Measurements from ENCODE around the gene MRAP2.
"Not testable (repeated sequence)": the region's sequence is repeated elsewhere in the genome, so short reads cannot be mapped to it uniquely, and the experiment has no call there.

MRAP2 gene

DNA sequence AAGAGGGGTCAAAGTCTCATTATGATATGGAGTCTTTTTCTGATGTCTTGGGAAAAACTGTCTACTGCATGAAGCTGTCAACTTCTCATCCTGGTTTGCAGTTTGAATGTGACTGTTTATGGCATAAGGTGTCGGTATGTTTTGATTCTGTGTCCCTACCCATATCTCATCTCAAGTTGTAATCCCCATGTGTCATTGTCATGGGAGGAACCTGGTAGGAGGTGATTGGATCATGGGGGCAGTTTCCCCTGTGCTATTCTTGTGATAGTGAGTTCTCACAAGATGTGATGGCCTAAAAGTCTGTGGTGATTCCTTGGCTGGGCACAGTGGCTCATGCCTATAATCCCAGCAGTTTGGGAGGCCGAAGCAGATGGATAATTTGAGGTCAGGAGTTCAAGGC is 47.6 kb downstream of the MRAP2 start:
- DNase-seq, result no peak

DNA sequence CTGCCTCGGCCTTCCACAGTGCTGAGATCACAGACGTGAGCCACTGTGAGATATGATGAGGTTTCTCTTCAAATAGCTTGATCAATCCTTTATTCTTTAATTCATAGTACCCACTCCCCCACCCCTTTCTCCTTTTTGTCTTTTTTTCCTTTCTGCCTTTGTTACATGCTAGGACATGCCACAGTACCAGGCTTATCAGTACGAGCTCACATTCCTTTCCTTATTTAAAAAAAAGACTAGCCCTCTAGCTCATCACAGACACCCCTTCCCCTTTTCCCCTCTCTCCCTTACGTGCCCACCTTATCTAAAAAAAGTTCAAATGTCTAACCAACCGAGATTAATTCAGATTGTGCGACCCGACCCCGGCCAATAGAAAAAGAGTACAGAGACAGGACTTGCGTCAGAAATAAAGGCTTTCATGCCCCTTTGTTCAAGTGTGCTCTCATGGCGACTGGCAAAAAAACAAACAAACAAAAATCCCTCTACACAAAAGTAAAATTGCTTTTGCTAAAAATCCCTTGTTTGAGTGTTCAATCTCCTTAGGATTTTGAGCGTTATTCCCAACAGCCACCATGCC is 49.2 kb downstream of the MRAP2 start:
- no peak for DNase-seq

DNA sequence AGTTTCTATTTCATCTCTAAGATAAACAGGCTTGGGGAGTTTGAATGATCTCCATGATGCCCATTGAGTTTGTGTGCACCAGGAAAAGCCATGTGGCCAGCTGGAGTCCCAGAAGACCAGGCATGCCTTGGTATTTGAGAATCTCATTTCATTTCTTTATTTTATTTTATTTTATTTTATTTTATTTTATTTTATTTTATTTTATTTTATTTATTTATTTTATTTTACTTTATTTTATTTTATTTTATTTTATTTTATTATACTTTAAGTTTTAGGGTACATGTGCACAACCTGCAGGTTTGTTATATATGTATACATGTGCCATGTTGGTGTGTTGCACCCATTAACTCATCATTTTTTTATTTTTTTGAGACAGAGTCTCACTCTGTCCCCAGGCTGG is 51.1 kb downstream of the MRAP2 start:
- not testable (repeated sequence) for DNase-seq

DNA sequence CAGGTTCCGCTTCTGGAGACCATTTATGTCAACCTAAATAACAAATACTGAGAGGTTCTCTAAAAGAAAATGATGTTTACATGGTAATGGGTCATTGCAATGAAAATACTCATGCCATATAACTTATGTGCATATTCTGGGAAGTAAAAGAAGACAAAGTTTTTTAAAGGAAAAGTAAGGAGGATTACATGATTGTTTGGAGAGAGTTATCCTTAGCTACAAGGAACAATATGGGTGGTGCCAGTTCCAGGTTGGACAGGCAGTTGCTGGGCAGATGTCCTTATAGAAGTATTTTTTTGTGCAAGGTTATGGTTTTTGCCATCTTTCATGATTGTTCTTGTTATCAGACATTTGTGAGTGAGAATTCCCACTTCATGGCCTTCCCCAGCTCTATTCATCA is 52.5 kb downstream of the MRAP2 start:
- no peak for DNase-seq

DNA sequence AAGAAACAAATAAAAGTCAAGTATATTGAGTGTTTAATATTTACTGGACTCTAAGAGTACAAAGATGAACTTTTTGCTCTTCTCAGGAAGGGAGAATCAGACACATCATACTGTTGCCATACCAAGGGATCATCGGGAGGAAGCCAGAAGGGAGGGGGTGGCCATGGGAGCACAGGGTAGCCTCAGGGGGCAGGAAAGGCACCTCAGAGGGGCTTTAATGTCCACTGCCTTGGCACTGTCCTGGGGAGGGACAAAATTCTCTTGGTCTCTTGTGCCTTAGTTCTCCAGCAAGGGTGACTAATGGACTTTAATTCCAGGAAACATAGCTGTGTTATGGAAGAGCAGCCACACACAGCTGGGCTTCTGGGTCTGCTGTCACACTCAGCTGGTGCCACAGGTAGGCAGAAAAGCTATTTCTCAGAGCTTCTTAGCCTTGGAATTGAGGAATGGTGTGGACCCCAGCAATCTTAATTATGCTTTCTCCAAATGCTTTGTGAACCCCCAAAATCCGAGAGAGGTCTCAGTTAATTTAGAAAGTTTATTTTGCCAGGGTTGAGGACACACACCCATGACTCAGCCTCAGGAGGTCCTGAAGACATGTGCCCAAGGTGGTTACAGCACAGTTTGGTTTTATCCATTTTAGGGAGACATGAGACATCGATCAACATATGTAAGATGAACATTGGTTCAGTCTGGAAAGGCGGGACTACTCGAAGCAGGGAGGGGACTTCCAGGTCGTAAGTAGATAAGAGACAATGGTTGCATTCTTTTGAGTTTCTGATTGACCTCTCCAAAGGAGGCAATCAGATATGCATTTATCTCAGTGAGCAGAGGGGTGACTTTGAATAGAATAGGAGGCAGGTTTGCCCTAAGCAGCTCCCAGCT is 53.2 kb downstream of the MRAP2 start:
- no peak for DNase-seq

DNA sequence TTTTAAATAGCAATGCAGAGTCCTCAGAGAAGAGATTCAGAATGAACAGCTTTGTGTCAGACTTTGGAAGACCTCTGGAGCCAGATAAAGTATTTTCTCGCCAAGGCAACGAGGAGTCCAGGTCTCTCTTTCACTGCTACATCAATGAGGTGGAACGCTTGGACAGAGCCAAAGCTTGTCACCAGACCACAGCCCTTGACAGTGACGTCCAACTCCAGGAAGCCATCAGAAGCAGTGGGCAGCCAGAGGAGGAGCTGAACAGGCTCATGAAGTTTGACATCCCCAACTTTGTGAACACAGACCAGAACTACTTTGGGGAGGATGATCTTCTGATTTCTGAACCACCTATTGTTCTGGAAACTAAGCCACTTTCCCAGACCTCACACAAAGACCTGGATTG is 55.5 kb downstream of the MRAP2 start:
- no peak for DNase-seq

DNA sequence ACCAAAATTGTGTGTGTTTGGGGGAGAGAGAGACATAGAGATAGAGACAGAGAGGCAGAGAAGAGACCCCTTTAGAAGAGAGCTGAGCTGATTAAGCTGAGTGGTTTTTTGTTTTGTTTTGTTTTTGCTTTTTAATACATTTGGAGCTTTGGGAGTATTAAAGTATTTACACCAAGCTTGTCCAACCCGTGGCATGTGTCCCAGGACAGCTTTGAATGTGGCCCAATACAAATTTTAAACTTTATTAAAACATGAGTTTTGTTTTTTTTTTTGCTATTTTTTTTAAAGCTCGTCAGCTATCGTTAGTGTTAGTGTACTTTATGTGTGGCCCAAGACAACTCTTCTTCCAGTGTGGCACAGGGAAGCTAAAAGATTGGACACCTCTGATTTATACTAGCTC is 56.0 kb downstream of the MRAP2 start:
- no peak for DNase-seq

DNA sequence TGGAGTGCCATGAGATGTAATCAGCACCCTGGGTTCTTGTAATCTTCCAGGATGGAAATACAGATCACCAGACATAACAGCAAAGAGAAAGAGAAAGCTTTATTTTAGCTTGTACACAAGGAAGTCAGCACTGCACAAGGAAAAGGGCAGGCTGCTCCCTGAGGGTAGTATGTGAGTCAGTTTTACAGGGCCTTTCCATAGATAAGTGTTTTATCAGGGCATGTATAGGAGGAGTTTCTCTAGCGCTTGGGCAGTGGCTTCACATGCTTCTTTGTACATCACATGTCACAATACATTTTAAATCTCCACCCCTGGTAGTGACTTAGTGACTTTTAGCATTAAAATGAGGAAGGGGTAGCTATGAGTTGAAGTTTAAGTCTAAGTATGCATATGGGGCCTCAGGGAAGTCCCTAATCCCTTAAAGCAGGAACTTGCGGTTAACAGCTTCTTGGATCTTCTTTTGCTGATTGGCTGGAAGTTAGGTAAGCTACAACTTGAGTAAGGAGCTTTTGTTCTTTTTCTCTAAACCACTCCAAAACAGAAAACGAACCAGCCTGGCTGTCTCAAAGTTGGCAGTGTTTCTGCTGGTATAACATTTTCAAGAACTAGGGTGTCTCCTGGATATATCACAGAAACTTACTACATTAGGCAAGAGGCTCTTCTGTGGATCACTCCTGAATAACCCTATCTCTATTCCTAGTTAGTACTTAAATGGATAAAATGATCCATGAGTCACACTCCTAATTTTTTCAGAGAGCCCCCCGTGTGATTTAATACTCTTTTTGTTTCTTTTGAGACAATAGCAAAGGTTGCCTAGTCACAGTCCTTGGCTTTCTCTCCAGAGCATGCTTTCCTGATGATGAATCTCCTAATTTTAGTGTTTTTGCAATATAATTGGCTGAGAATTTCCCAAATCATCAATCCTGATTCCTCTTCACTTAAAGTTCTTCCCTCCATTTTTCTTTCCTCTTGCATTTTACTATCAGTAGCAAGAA is 60.2 kb downstream of the MRAP2 start:
- DNase-seq, result no peak

DNA sequence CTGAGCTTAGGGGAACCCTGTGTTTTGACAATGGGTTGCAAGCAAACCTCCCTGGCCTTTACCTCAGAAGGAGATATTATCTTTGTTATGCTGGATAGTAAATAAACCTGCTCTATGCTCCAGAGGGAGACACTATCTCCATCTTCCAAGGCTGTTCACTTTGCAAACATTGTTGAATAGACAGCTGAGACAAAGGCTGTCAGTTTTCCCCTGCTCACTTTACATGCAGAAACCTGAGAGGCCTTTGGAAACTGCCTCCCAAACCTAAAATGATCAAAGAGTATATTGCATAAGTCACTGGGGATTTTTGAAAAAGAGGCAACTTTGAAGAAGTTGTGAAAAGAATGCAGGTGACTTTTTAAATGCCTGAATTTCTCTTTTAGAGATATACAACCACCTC is 61.6 kb downstream of the MRAP2 start:
- DNase-seq, result no peak

DNA sequence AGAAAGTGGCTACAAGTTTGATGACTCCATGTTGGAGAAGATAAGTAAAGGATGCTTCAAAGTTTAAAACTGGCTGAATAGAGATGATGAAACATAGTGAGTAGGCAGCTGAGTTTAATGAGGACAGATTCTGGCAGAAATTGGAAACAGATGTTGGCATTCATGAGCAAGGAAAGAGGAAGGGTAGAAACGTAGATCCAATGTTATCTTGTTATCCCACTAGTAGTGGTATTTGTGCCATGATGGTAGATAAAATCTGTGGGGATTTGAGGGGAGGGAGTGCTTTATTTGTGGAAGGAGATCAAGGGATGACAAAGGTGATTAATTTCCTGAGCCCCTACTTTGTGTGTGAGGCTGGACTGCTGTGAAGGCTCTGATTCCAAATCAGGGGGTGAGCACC is 69.5 kb downstream of the MRAP2 start:
- DNase-seq, result peak; percentile 2

DNA sequence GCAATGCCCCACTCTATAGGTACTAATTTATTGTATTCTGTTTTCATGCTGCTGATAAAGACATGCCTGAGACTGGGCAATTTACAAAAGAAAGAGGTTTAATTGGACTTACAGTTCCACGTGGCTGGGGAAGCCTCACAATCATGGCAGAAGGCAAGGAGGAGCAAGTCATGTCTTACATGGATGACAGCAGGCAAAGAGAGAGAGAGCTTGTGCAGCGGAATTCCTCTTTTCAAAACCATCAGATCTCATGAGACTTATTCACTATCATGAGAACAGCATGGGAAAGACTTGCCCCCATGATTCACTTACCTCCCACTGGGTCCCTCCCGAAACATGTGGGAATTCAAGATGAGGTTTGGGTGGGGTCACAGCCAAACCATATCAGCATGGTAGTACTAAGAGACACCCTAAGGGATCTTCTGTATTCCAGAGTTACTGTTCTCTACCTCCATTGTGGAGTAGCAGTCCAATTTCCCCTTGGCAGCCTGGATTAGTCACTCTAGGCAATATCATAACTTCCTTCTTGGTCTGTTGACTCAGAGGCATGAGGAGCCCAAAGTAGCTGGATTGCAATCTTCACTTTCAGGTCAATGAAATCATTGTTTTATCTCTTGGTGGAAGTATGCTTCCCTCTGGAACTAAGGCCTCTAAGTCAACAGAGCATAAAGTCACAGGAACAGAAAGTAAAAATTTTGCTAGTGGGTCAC is 71.8 kb downstream of the MRAP2 start:
- not testable (repeated sequence) for DNase-seq

DNA sequence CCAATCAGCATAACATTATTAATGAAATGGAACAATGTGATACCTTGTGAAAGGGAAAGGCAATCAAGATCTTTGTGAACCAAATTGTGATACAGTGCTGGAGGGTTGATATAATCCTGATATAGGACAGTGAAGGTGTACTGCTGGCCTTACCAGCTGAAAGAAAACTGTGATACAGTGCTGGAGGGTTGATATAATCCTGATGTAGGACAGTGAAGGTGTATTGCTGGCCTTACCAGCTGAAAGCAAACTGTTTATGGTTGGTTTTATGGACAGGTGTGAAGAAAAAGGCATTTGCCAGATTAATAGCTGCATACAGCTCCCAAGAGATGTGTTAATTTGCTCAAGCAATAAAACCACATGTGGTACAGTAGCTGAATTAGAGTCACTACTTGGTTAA is 73.9 kb downstream of the MRAP2 start:
- DNase-seq, result no peak

DNA sequence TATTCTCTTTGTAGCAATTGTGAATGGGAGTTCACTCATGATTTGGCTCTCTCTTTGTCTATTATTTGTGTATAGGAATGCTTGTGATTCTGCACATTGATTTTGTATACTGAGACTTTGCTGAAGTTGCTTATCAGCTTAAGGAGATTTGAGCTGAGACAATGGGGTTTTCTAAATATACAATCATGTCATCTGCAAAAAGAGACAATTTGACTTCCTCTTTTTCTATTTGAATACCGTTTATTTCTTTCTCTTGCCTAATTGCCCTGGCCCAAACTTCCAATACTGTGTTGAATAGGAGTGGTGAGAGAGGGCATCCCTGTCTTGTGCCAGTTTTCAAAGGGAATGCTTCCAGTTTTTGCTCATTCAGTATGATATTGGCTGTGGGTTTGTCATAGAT is 77.8 kb downstream of the MRAP2 start:
- not testable (repeated sequence) for DNase-seq

DNA sequence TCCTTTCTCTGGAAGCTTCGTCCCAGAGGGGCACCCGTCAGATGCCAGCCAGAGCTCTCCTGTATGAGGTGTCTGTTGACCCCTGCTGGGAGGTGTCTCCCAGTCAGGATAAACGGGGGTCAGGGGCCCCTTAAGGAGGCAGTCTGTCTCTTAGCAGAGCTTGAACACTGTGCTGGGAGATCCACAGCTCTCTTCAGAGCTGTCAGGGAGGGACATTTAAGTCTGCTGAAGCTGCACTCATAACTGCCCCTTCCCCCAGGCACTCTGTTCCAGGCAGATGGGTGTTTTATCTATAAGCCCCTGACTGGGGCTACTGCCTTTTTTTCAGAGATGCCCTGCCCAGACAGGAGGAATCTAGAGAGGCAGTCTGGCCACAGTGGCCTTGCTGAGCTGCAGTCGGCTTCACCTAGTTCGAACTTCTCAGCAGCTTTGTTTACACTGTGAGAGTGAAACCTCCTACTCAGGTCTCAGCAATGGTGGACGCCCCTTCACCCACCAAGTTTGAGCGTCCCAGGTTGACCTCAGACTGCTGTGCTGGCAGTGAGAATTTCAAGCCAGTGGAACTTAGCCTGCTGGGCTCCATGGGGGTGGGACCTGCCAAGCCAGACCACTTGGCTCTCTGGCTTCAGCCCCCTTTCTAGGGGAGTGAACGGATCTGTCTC is 81.5 kb downstream of the MRAP2 start:
- not testable (repeated sequence) for DNase-seq

DNA sequence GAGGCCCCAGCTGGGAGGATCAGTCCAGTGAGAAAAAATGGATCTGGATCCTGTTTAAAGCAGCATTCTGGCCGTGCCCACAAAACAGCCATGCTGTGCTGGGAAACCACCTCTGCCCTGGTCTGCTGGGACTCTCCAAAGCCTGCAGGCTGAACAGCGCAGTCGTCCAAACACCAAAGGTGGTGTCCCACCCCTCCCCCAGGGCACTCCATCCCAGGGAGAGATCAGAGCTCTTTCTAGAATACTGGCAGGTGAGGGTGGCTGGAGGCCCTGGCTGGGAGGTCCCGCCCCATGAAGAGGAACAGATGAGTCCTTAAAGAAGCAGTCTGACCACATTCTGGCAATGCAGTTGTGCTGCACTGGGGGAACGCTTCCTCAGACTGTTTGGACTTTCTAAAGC is 84.6 kb downstream of the MRAP2 start:
- no peak for DNase-seq

DNA sequence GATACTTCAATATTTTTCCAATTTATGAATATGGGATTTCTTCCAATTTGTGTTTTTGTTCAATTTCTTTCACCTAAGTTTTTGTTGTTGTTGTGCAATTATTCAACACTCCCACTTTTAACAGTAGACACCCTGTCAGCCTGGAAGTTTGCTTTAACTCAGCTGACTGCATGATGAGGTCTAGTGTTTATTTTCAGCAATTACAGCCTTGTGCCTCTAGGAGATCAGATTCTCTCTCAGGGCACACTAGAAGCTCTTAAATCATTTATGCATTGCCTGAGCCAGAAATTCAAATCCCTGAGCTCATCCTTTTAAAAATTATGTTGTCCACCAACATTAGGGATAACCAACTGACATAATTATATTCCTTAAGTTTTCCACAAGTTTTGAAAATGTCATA is 85.7 kb downstream of the MRAP2 start:
- DNase-seq, result no peak

DNA sequence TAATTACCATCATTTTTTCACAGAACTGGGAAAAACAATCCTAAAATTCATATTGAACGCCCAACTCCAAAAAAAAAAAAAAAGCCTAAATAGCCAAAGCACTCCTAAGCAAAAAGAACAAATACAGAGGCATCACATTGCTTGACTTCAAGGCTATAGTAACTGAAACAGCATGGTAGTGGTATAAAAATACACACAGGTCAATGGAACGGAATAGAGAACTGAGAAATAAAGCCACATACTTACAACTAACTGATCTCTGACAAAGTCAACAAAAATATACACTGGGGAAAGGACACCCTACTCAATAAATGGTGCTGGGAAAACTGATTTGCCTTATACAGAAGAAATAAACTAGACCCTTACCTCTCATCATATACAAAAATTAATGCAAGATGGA is 89.6 kb downstream of the MRAP2 start:
- DNase-seq, result no peak

DNA sequence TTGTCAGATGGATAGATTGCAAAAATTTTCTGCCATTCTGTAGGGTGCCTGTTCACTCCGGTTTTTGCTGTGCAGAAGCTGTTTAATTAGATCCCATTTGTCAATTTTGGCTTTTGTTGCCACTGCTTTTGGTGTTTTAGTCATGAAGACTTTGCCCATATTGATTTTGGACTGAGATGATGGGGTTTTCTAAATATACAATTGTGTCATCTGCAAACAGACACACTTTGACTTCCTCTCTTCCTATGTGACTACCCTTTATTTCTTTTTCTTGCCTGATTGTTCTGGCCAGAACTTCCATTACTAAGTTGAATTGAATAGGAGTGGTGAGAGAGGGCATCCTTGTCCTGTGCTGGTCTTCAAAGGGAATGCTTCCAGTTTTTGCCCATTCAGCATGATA is 96.0 kb downstream of the MRAP2 start:
- not testable (repeated sequence) for DNase-seq

DNA sequence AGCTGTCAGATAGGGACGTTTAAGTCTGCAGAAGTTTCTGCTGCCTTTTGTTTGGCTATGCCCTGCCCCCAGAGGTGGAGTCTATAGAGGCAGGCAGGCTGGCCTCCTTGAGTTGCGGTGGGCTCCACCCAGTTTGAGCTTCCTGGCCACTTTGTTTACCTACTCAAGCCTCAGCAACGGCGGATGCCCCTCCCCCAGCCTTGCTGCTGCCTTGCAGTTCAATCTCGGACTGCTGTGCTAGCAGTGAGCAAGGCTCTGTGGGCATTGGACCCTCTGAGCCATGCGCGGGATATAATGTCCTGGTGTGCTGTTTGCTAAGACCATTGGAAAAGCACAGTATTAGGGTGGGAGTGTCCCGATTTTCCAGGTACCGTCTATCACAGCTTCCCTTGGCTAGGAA is 99.8 kb downstream of the MRAP2 start:
- not testable (repeated sequence) for DNase-seq

DNA sequence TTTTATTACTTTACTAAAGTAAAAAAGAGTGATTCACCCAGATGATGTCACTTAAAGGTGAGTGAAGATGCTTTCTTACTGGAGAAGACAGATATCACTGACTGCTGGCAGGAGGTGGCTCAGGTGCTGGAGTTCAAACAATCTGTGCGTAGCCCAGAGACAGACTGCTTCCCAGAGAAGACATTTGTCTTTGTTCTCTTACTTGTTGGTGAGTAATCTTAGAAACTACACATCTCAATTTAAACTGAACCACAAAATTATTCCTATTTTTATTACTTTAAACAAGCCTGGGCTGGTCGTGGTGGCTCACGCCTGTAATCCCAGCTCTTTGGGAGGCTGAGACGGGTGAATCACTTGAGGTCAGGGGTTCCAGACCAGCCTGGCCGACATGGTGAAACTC is 101.7 kb downstream of the MRAP2 start:
- DNase-seq, result no peak

DNA sequence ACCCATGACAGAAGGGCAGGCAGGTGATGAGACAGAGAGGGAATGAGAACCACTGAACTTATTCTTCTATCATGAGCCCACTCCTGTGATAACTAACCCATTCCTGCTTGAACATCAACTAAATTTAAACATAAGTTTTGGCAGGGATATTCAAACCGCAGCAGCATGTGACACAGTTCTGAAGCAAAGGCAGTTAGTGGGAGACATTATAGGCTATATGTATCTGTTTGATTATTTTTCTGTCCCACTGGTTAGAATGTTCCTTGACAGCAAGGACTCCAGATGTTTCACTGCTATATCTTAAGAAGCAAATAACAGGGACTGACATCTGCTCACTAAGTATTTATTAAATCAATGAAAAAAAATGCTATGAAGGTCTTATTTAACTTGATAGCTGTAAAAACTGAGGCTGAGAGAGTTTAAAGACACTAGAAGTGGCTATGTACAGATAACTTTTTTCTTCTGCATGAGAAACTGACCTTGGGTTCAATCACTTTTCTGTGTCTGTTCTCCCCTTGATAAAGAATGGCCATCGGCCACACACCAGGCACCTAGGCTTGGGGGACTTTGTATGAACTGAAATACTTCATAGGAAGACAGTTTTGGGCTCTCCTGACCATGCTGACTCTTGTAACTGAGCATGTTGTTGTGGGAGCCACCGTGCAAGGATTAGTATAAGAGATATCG is 102.9 kb downstream of the MRAP2 start:
- no peak for DNase-seq

DNA sequence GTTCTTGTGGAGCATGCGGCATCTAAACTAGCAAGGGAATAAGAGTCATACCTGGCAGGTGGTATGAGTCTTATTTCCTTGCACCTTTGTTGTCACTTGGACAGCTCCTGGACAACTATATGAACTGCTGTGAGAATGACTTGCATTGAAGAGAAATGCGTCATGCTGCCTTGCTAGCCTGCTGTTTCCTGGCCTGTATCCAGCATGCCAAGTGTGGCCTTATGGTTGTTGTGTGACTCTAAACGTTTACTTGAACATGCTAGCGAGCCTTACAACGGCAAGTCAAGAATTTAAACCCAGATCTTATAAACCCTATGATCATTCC is 103.4 kb downstream of the MRAP2 start:
- peak; percentile 70 for DNase-seq

Measured in NCI-H1694 (cell line).